Stimulated activated CD4-positive, alpha-beta T cell treated with anti-CD3 and anti-CD28 coated beads, Interleukin-4, amount 100 ng/mL, for 48 hours (primary cell): ENCODE results near the gene ANKRD44.
"Not testable (repeated sequence)": the region's sequence is repeated elsewhere in the genome, so short reads cannot be mapped to it uniquely, and the experiment has no call there.

Experiments
- DNase-seq, 2 donors: peaks; one replicate each; pipeline ENCODE4 v3.0.0-alpha.2; 2020; ENCODE audit warnings: low read depth in 2 of 2

ANKRD44 gene

DNA sequence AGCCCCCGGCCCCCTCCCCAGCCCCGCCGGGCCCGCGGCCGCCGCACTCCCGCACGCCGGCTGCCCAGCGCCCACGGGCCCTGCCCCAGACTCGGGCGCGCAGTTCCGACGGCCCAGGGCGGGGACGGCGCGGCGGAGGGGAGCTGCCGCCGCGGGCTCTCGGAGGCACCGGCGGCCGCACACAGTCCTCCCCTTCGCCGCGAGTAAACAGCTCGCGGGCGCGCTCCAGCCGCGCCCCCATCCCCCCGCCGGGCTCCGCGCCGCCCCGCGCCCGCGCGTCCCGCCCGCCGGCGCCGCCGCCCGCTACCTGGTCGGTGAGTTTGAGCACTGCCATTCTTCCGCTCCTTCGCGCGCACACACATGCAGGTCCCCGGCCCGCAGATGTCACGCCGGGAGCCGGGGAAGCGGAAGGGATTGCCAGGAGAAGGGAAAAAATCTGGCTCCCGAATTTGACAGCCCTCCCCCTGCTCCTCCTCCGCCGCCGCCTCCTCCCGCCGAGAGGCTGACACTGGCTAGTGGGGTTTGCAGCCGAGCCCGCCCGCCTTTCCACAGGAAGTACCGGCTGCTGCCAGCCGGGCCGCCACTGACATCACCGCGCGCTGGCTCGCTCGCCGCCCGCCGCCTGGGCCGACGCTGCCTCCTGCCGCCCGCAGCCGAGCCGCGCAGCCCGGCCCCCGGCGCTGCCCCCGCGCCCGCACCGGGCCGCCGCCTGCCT lies at the start of gene ANKRD44:
Gene ANKRD44, minus strand, starts transcription at position 510 of the 715 bp plus-strand sequence. Its CDS starts 176 bp downstream, at position 334.
- peak; percentile 74 to 85 for DNase-seq

DNA sequence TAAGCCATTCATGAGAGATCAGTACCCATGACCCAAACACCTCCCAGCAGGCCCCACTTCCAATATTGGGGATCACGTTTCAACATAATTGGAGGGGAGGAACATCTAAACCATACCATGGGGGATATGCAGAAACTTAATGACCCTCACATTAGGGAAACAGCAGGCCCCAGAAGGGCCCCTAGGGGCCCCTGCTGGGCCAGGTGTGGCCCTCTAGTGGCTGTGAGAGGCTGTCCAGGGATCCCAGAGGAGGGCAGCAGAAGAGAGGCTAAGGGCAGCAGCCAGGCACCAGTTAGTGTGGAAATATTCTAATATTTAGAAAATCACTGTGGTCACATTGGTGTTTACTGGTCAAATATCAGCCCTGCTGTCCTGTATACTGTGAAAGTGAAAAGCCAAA lies 49.3 kb upstream of the ANKRD44 start:
- no peak for DNase-seq

DNA sequence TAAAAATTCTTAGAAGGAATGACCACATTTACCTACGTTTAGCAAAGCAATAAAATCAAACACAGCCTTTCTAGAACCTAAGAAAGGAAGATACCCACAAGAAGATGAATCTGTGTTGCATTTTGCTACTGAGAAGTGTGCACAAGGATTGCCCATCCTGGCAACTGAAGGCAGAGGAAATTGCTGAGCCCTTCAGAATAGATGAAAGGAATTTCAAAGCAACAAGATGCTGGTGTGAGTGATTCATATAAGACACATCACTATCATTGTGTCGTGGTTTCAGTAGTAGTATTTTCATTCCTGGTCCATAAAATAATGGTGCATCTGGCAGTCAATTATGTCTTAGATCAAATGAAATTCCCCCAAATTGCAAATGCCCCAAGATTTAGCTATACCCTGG lies 48.4 kb upstream of the ANKRD44 start:
- no peak for DNase-seq

DNA sequence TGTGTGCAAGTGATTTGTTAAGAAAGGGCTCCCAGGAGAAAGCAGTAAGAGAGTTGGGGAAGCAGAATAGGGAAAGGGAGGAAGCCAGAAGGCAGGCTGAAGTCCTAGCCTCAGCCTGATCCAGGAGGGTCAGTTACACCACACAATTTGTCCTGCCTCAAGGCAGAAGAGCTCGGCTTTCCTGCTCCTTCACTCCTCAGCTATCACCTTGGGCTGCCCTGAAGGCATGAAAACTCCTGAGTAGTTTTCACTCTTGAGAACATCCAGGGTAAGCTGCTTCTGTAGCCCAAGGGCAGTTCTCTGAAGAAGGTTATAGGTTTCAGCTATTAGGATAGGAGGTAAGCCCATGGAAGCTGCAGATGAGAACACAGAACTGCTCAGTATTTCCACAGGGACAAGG lies 47.4 kb upstream of the ANKRD44 start:
- DNase-seq = no peak

DNA sequence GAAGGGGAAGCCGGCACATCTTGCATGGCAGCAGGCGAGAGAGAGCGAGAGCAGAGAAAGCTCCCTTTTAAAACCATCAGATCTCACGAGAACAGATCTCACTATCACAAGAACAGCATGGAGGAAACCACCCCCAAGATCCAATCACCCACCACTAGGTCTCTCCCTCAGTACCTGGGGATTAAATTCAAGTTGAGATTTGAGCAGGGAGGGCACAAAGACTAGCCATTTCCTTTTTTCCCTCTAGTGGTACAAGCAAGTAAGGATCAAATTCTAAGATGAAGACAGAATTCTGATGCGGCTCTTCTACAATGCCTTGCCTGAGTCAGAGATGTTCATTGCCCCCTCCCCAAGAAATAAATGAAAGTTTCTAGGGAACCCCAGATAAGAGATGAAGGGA lies 45.6 kb upstream of the ANKRD44 start:
- no peak for DNase-seq

DNA sequence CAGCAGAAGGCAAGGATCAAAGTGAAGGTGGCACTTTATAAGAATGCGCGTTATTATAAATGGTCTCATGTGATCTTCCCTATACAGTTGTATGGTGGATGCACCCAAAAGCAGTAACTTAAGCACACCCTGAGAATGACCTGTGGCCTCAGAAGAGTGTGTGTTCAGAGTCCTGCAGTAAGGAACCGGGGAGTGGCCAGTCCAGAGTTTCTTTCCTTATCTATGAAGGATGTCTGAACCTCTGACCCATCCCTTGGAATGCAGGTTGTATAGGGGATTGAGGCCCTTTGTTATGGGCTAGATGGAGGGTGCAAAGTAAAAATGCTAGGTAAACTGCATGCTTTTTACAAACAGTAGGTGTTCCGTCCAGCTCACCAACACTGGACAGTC lies 43.6 kb upstream of the ANKRD44 start:
- DNase-seq = no peak

DNA sequence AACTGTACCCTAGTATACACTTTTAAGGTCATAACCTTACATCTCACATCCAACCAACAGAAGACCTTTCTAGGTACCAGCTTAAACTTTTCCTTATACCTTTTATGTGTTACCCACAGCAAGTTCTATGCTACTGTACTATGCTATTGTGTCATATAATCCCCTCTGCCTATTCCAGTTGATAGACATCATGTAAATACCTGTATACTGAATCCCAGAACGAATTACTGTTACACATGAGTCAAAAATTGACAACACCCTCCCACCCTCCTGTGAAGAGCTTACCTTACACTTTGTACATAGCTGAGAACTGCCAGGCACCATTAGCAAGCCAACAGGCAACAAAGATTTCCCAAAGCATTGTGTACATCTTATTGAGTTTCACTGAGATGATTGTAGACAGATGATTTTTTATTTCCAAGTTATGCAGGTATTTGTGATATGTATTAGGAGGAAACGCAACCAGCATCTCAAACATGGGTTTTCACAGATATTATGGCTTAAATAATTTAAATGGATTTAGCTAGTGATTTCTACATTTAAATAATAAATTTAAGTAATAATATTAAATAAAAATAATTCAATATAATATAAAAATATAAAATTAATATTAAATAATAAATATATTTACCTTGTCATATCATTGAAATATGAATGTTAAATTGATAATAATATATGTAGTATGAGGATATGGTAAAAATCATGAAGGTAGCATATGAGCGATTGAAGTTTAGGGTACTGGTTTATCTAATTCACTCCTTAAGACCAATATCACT lies 43.0 kb upstream of the ANKRD44 start:
- no peak for DNase-seq

DNA sequence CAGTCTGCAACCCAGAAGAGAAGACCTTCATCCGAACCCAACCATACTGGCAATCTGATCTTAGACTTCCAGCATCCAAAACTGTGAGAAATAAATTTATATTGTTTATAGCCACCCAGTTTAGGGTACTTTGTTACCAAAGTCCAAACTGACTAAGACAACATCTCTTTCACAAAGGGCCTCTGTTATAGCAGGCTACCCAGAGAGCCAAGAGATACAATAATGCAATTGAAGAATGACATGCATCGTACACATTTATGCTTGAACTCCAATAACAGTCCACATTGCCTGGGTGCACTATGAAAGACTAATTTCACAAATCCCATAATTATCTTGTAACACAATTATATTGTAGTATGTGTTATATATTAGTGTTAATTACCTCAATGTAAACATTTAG lies 39.1 kb upstream of the ANKRD44 start:
- DNase-seq = no peak

DNA sequence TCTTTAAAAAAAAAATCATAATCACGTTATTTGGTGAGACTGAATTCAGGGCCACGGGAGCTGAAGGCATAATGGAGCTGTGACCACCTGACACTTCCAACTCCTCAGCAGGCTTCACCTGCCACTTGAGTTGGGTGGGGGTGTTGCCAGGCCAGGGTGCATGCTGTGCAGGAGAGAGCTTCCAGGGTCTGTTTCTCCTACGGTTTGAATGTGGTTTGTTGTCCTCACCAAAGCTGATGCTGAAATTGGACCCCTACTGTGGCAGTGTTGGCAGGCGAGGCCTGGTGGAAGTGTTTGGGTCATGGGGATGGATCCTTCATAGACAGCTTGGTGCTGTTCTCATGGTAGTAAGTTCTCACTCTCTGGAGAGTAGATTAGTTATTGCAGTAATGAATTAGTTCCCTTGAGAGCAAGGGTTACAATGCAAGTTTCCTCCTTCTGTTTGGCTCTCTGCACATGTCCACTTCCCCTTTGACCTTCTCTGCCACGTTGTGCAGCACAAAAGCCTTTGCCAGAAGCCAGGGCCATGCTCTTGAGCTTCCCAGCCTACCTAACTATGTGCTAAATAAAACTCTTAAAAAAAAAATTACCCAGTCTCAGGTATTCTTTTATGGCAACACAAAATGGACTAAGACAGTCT lies 38.3 kb upstream of the ANKRD44 start:
- no peak for DNase-seq

DNA sequence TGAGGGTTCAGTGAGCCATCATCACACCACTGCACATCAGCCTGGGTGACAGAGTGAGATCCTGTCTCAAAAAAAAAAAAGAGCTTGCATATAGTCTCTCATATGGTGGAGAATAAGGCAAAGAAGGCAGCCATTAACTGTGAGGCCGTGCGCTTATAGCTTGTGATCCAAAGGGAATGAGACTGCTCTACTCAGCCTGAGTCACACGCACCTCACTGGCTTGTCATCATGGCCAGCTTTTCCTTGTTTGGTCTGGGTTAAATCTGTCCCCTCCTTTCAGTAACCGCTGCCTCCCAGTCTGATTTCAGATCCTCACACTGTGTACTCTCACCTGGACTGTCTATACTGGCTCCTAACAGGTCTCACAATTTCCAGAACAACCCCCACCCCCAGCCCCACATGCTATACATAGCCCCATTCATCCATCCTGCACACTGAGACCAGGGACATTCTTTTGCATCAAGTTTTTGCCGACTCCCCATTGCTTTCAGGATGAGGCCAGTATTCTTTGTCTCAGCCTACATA lies 35.3 kb upstream of the ANKRD44 start:
- DNase-seq = no peak

DNA sequence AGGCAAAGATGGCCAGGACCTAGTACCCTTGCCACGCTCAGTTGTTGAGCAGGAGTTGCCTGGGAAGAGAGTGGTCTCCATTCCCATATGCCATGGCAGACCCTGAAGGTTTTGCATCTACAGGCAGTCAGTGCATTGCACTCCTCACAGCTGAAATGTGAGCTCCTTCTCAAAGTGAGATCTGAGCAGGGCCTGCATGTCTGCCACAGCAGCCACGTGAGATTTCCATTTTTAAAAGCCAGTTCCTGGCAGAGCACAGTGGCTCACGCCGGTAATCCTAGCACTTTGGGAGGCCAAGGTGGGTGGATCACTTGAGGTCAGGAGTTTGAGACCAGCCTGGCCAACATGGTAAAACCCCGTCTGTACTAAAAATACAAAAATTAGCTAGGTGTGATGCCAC lies 33.4 kb upstream of the ANKRD44 start:
- DNase-seq = not testable (repeated sequence)

DNA sequence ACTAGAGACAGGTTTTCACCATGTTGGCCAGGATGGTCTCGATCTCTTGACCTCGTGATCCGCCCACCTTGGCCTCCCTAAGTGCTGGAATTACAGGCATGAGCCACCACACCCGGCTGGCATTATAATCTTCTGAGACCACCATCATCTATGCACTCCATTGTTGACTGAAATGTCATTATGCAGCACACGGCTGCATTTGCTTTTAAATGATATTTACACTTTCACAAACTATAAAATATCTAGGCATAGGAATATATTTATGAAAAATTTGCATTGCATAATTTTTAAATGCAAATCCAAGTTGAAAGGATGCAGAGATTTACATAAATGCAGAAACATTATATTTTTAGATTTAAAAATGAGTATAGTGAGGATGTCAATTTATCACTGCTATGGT lies 30.0 kb upstream of the ANKRD44 start:
- DNase-seq = no peak

DNA sequence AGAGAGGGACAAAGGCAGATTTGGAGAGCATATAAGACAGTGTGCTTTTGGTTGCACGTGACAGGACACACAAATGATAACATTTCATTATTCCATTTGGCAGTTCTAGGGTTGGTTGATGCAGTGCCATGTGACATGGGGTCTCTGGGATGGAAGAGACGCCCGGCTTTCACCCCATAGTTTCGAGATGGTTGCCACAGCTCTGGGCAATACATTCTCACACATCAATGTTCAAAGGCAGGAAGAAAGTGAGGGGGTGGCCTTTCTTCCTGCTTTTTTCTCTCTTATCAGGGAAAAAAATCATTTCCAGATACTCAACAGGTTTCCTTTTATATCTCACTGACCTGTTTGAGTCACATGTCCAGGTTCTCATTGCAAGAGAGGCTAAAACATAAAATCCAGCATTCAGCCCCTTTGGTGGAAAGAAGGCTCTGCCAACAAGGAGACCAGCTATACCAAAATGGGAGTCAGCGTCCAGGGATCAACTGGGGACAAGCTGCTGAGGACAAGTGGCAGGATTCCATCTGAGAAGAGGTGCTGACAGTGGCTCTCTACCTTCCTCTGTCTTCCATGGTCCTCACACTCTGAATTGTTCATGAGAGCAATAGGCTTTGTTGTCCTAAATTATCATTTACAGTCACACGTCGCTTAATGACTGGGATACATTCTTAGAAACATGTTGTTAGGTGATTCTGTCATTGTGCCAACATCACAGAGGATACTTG lies 29.1 kb upstream of the ANKRD44 start:
- DNase-seq = no peak

DNA sequence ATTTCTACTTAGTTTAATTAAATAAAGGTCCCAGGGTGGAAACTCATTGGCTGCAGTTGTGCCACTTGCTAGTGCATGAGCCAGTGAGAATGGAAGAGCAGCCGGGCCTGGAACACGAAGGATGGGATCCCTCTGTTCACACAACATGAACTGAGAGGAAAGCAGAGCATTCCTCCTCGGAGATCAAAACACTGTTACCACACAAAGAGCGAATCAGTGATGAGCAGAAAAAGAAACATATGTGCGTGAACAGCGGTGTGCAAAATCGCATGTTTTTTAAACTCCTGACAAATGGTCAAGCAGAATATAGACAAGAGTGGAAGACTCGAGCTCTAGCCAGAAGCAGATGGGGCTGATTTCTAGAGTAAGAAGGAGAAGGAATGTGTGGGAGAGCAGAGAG lies 28.4 kb upstream of the ANKRD44 start:
- no peak for DNase-seq

DNA sequence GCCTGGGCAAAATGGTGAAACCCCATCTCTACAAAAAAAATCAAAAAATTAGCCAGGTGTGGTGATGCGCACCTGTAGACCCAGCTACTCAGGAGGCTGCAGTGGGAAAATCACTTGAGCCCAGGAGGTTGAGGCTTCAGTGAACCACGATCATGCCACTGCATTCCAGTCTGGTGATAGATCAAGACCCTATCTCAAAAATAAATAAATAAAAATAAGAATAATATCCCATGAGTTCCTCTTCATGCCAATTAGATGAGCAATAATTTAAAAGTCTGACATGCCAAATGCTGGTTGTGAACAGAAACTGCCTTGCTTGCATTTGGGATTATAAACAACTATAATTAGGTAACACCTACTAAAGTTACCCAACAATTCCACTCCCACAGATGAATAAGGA lies 22.1 kb upstream of the ANKRD44 start:
- DNase-seq = no peak

DNA sequence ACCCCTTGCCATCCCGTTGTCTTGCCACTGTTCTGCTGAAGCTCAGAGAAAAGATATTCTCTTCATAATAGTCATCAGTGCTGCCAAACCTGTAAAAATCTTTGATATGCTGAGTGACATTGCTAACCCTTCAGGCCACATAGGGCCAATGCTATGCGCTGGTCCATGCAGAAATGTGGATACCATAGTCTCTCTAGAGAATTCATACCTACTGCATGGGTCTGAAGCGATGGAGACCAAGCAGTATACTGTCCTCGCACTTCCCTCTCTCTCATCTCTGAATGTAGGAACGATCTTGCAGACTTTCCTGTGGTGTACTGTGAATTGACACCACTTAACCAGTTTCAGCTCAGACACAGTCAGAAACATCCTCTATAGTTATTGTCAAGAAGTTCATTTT lies 17.9 kb upstream of the ANKRD44 start:
- DNase-seq = no peak

DNA sequence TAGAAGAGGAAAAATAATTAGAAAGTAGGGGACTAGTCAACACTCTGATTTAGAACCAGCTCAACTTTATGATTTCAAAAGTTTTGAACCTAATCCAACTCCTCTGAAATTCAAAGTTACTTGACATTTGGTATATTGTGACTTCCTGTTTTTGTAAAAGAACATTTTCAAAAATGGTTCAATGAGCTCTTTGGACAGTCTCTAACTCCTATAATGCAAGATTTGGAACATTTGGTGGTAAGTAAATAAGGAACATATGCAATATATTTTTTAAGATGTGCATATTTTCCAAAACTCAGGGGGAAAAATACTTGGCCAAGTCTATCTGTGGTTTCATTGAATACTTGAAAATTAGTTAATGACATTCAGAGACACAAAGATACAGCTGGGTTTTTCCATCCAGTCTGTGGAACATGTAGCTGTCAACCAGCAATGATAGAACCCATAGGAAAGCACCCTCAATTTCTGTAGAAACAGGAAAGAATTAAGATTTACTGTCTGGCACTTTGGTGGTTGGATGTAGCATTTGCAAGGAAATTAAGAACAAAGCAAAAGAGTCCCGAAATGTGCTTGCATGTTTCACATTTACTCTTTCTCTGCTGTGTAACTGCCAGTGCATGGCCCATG lies 17.0 kb upstream of the ANKRD44 start:
- DNase-seq = no peak

DNA sequence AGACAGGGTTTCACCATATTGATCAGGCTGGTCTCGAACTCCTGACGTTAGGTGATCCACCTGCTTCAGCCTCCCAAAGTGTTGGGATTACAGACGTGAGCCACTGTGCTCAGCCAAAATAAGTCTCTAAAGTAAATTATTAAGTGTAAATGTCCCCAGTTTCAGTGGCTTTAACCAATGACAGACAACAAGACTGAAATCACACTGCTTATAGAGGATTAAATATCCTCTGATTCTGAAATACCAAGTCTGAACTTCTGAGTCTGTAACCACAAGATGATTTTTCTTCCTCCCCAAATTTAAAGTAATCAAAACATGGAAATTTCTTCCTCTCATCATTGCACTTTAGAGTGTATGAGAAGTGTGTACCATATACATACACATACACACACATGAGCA lies 16.5 kb upstream of the ANKRD44 start:
- no peak for DNase-seq

DNA sequence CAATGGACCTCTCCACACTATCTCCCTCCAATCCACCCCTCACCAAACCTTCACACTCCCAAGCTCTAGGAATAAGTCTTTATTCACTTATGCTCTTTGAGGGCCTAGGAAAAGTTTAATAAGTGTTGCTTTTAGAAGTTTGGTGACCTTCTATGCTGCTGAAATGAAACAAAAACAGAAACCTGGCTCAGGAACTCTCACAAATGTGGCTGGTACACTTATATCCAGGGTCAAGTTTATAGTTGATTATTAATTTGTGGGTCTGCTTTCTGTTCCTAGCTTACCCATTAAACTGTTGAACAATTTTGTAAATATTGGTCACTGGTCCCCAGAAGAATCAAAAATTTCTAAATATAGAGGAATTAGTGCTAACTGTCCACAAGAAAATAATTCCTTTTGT lies 14.2 kb upstream of the ANKRD44 start:
- no peak for DNase-seq

DNA sequence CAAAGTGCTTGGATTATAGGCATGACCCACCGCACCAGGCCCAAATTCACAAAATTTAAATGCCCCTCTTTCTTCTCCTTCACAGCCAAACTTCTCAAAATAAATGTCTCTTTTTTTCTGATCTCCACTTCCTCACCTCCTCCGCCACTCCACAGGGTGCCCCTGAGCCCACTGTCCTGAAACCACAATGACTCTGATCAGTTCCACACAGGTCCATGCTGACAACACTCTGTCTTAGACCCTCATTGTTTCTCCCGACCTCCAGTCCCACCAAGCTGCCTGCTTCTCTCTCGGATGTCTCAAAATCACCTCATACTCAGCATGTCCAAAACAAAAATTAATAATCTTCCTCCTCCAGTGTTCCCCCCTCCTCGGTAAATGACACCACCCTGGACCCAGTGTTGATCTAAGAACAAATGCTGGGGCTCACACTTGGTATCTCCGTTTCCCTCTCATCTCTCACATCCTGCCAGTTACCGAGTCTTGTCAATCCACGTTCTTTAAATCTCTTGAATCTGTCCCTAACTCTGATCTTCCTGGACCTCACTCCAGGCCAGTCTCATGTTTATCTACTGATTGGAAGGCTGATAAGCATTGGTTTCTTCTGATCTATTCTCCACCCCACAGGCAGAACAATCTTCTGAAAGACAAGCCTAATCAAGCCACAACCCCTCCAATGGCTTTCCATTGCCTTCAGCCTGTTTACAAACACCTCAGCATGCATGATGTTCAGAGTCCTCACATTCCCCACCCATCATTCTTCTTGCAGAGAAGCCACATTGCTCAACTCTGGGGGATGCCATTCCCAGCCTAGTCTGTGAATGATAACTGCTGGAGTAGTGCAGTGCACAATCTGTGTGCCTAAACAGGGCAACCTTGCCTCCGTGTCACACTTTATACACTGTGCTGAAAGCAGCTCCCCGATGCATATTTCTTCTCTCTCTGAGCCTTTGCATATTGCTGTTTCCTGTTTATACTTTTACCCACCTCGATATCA lies 12.4 kb upstream of the ANKRD44 start:
- DNase-seq = no peak
